Fibroblast of the conjunctiva (primary cell): ENCODE measurements around the gene BMP8B.
"Not testable (repeated sequence)": the region's sequence is repeated elsewhere in the genome, so short reads cannot be mapped to it uniquely, and the experiment has no call there.

Experiments used
- DNase-seq: peaks from one replicate; pipeline ENCODE4 v3.0.0-alpha.2; 2010; ENCODE audit warnings: low read depth

BMP8B gene, protein sequence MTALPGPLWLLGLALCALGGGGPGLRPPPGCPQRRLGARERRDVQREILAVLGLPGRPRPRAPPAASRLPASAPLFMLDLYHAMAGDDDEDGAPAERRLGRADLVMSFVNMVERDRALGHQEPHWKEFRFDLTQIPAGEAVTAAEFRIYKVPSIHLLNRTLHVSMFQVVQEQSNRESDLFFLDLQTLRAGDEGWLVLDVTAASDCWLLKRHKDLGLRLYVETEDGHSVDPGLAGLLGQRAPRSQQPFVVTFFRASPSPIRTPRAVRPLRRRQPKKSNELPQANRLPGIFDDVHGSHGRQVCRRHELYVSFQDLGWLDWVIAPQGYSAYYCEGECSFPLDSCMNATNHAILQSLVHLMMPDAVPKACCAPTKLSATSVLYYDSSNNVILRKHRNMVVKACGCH

GRCh38 chr1:39788758-39789570 lies at the start of gene BMP8B:
Gene BMP8B, minus strand, starts transcription at chr1:39788865. Its CDS starts 380 bp downstream, at chr1:39788485.
- no peak for DNase-seq

DNA sequence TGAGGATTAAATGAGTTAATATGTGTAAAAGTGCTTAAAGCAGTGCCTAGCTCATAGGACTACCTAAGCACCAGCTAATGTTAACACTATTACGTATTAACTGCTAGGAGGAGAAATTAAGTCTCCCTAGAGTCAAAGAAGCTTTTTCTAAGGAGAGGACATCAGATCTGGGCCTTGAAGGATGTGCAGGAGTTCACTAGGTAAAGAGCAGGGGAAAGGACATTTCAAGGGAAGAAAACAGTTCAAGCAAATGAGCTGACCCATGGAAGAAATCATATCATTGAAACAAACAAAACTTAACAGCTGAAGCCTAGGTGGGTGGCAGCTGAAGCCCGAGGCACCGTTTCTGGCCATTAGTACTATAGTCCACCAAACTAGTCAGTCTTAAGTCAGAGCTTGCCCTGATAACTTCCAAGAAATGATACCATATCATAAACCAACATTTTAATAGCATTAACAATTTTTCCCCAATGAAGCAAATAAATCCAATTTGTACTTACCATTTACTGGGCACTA lies 48.0 kb upstream of the BMP8B start:
- no peak for DNase-seq

GRCh38 chr1:39835935-39836594 lies 47.4 kb upstream of the BMP8B start:
- no peak for DNase-seq

DNA sequence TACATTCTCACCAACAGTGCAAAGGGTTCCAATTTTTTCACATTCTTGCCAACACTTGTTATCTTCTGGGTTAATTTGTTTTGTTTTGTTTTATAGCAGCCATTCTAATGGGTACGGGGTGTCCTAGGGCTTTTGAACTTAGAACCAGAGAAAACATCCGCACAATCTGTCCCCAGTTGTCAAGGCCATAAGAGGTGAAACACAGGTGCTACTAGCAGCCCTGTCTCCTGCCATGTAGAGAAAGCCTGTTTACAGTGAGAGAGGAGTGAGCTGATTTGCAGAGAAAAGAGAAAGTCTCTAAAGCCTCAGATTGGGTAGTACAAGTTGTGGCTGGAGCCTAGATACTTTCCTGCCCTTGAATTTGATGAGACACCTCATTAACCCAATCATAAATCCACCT lies 46.4 kb upstream of the BMP8B start:
- no peak for DNase-seq

- DNase-seq: no peak
Observed at GRCh38 chr1:39833621-39834385, 45.1 kb upstream of the BMP8B start.

GRCh38 chr1:39833121-39833520 lies 44.5 kb upstream of the BMP8B start:
- no peak for DNase-seq

DNA sequence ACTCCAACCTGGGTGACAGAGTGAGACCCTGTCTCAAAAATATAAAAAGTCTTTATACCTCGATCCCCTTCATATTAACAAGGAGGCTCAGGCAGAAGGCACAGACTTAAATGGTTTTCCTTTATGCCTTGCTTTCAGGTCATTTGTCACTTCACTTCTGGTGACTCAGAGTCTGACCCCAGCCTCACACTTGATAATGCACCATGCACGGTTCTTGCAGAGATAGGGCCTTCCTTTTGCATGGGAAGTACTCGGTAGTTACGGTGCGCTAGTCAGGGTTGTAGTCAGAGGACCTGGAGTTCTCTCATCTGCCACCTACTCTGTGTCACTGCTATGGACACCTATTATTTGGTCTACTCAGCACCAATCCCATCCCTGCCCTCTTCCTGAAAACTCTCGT lies 43.6 kb upstream of the BMP8B start:
- DNase-seq: no peak

GRCh38 chr1:39829791-39830533 lies 41.3 kb upstream of the BMP8B start:
- no peak for DNase-seq

DNA sequence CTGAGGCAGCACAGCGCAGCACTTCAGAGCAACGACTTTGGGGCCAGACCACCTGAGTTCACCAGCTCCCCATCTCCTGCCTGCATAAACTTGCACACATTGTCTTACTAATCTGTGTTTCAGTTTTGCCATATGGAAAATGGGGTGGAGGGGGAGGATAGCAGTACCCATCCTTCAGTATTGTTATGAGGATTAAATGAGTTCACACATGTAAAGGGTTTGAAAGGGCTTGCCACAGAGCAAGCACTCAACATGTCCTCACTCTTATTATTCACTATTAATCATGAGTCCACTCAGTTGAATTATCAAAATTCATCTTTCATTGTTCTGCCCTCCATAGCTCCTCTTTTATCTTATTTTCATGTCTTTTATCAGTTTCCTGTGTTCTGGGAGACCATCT lies 40.1 kb upstream of the BMP8B start:
- no peak for DNase-seq

- DNase-seq: not testable (repeated sequence)
Observed at GRCh38 chr1:39828255-39828654, 39.6 kb upstream of the BMP8B start.

- no peak for DNase-seq
Observed at GRCh38 chr1:39827201-39827600, 38.5 kb upstream of the BMP8B start.

DNA sequence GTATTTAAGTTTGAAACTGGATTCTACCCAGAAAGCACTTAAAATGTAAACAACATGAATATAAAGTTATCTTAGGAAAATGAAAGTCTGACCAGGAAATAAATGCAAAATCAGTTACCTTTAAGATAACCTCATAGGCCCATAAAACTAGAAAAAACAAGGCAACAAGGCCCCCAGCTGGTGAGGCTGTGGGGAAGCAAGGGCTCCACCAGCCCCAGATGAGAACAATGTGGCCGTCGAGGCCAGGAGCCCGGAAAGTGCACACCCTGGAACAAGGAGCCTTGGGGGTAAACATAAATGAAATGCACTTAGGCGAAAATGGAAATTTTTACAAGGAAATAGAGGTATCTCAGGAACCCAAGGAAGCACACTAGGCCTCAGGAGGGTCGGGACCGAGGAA lies 37.9 kb upstream of the BMP8B start:
- no peak for DNase-seq

- DNase-seq: no peak
Observed at GRCh38 chr1:39825432-39825941, 36.8 kb upstream of the BMP8B start.

DNA sequence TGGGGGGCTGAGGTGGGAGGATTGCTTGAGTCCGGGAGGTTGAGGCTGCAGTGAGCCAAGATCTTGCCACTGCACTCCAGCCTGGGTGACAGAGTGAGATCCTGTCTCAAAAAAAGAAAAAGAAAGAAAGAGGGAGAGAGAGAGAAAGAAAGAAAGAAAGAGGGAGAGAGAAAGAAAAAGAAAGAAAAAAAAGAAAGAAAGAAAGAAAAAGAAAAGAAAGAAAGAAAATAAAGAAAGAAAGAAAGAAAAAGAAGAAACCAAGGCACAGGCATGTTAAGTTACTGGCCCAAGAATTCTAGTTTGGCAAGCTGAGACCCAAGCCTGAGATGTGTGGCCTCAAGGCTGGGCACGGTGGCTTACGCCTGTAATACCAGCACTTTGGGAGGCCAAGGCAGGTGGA lies 34.8 kb upstream of the BMP8B start:
- DNase-seq: not testable (repeated sequence)

DNA sequence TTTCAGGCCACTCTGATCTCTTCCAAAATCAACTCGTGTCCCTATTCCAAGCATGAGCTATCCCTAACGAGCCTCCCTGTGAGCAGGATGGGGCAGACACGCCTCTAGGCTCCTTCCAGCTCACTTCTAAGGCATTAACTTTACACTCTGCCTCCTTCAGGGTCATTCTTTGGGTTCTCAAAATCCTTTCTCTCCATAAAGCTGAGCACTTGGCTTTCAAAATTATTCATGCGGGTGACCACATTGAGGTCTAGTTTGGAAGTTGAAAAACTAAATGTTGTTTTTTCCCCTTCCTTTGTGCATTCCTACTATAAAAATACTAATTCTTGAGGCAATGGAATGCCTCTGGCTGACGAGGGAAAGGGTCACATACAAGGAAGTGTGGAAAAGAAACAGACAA lies 33.5 kb upstream of the BMP8B start:
- no peak for DNase-seq

DNA sequence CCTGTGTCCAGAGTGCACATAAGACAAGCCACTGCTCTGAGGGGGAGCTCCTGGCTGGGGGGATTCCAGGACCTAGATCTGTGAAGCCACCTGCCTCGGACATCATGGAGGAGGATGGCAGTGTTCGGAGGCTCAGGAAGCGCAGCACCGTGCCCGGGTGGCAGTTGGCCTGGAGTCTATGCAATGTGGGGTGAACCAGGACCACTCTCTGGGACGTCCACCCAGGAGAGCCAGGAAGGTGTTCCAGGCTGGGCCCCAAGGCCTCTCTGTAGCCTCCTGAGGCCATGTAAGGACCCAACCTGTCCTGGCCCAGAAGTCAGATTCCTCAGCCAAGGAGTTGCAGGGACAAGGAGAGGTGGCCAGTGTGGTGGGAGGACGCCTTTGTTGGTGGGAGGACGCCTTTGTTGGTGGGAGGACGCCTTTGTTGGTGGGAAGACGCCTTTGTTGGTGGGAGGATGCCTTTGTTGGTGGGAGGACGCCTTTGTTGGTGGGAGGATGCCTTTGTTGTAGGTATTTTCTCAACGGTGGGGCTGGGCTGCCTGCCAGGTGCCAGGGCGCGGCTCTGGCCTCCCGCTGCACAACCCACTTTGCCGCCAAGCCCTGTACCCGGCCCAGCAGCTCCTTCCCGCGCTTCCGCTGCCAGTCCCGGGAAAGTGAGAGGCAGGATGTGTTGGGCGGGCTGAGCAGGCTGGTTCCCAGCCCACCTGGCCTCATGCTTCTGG lies 30.6 kb upstream of the BMP8B start:
- no peak for DNase-seq

GRCh38 chr1:39818482-39818881 lies 29.8 kb upstream of the BMP8B start:
- no peak for DNase-seq

- DNase-seq: not testable (repeated sequence)
Observed at GRCh38 chr1:39817091-39817932, 28.6 kb upstream of the BMP8B start.

DNA sequence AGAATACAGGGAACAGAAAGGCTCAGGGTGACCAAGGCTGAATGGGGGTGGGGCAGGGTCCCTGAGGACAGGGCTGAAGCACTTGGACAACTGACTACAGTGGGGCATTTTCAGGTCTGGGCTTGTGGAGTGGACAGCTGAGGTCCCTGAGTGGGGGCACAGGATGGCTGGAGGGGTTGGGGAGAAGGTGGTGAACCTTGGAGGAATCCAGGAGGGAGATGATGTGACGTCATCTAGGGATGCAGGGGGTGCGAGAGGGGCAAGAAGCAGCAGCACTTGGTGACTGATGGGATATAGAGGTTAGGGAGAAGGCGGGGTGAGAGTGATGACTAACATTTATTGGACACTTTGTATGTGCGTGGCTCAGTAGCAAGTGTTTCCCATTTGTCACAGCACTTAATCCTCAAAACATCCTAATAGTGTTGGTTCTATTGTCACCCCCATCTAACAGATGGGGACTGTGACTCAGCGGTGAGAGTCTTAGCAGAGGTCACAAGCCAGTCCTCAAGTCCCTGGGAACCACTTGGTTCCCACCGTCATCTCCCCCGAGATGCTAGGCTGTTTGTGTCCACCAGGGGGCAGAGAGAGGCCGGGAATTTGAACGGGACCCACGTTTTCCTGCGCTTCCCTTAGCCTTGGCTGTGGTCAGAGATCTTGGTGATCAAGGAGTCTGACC lies 27.9 kb upstream of the BMP8B start:
- DNase-seq: peak; percentile 29
